ENCODE measurements around the gene GAS7.

- TF ChIP-seq, protein P1, sequence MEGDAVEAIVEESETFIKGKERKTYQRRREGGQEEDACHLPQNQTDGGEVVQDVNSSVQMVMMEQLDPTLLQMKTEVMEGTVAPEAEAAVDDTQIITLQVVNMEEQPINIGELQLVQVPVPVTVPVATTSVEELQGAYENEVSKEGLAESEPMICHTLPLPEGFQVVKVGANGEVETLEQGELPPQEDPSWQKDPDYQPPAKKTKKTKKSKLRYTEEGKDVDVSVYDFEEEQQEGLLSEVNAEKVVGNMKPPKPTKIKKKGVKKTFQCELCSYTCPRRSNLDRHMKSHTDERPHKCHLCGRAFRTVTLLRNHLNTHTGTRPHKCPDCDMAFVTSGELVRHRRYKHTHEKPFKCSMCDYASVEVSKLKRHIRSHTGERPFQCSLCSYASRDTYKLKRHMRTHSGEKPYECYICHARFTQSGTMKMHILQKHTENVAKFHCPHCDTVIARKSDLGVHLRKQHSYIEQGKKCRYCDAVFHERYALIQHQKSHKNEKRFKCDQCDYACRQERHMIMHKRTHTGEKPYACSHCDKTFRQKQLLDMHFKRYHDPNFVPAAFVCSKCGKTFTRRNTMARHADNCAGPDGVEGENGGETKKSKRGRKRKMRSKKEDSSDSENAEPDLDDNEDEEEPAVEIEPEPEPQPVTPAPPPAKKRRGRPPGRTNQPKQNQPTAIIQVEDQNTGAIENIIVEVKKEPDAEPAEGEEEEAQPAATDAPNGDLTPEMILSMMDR (IDR thresholded peaks at IDR 0.05; ENCODE audit: low read length): no peak
- no peak for TF ChIP-seq EZH2 (IDR thresholded peaks at IDR 0.05; ENCODE audit: borderline replicate concordance, low read length)
These were observed 255.1 kb downstream of the GAS7 start for GRCh38 chr17:9943343-9943742.
